Neural cell (in vitro differentiated cells): ENCODE data around the gene EPC1. TPM values are rescaled to one million over a fixed set of nuclear protein-coding genes. Genes with fewer than 3 reads are reported as not detected.

Experiments
- H2AFZ ChIP-seq: fragments of 200-600, 300-800 bp; sonication (generic), shearing (Covaris generic); 2 replicates; pipeline ENCODE4 v1.6.0; 2014; ENCODE audit warnings: low read depth, mild to moderate bottlenecking, antibody characterized with exemption, low read length, moderate library complexity
- H3F3A ChIP-seq: fragments of 200-600 bp; shearing (Covaris generic); 2 replicates; pipeline ENCODE4 v1.6.1; 2016; ENCODE audit warnings: mild to moderate bottlenecking, moderate library complexity, mixed read lengths, antibody characterized with exemption, low read length; ENCODE audit not compliant: insufficient read depth, poor library complexity, severe bottlenecking
- H3K27ac ChIP-seq: fragments of 200-600, 300-800 bp; sonication (generic), shearing (Covaris generic); 2 replicates; pipeline ENCODE4 v1.5.1; 2014; ENCODE audit warnings: mild to moderate bottlenecking, low read length, moderate library complexity
- H3K27me3 ChIP-seq: fragments of 300-800, 200-600 bp; sonication (generic), shearing (Covaris generic); 2 replicates; pipeline ENCODE4 v1.6.0; 2014; ENCODE audit warnings: mild to moderate bottlenecking, low read depth, low read length, moderate library complexity; ENCODE audit not compliant: insufficient read depth
- H3K36me3 ChIP-seq: fragments of 300-800, 200-600 bp; sonication (generic), shearing (Covaris generic); 2 replicates; pipeline ENCODE4 v1.5.1; 2014; ENCODE audit warnings: mild to moderate bottlenecking, antibody characterized with exemption, low read length, moderate library complexity; ENCODE audit not compliant: insufficient read depth
- H3K4me2 ChIP-seq: fragments of 300-800, 200-600 bp; sonication (generic), shearing (Covaris generic); 2 replicates; pipeline ENCODE4 v1.6.0; 2014; ENCODE audit warnings: mild to moderate bottlenecking, low read length
- H3K4me3 ChIP-seq: fragments of 300-800, 200-600 bp; sonication (generic), shearing (Covaris generic); 2 replicates; pipeline ENCODE4 v1.5.1; 2014; ENCODE audit warnings: mild to moderate bottlenecking, low read length, moderate library complexity
- H3K79me2 ChIP-seq: fragments of 200-600 bp; shearing (Covaris generic); replicated peaks from 2 replicates; pipeline ENCODE4 v1.6.0; 2014; ENCODE audit warnings: mild to moderate bottlenecking, low read length, moderate library complexity; ENCODE audit not compliant: insufficient read depth
- H3K9ac ChIP-seq: fragments of 300-800, 200-600 bp; sonication (generic), shearing (Covaris generic); 2 replicates; pipeline ENCODE4 v1.6.1; 2016; ENCODE audit warnings: mild to moderate bottlenecking, low read length, mixed read lengths
- H3K9me2 ChIP-seq: fragments of 200-600 bp; shearing (Covaris generic); 2 replicates; pipeline ENCODE4 v1.6.1; 2016; ENCODE audit warnings: mild to moderate bottlenecking, low read length, mixed read lengths; ENCODE audit not compliant: insufficient read depth
- H3K9me3 ChIP-seq: fragments of 200-600, 300-800 bp; sonication (generic), shearing (Covaris generic); 2 replicates; pipeline ENCODE4 v1.6.1; 2016; ENCODE audit warnings: mild to moderate bottlenecking, mixed run types, low read length, moderate library complexity, mixed read lengths
- H4K20me1 ChIP-seq: fragments of 200-600 bp; shearing (Covaris generic); 2 replicates; pipeline ENCODE4 v1.6.1; 2016; ENCODE audit warnings: mild to moderate bottlenecking, mixed run types; ENCODE audit not compliant: insufficient read depth
- CTCF ChIP-seq: fragments of 450-650 bp; IDR thresholded peaks from 2 replicates; pipeline ENCODE4 v1.5.1; 2014; ENCODE audit warnings: antibody characterized with exemption, mild to moderate bottlenecking, moderate library complexity; ENCODE audit not compliant: poor library complexity, severe bottlenecking
- EP300 ChIP-seq: fragments of 450-650 bp; conservative IDR thresholded peaks from 2 replicates; pipeline ENCODE4 v1.6.1; 2014; ENCODE audit warnings: antibody characterized with exemption, mild to moderate bottlenecking, moderate library complexity; ENCODE audit not compliant: poor library complexity, severe bottlenecking
- EZH2 ChIP-seq: fragments of 200-600, 300-800 bp; shearing (Covaris generic), sonication (generic); IDR thresholded peaks from 2 replicates; pipeline ENCODE4 v1.6.1; 2014; ENCODE audit warnings: antibody characterized with exemption, low read length, borderline replicate concordance, mild to moderate bottlenecking; ENCODE audit not compliant: insufficient read depth, poor library complexity, severe bottlenecking
- MXI1 ChIP-seq: fragments of 450-650 bp; conservative IDR thresholded peaks from 2 replicates; pipeline ENCODE4 v1.6.1; 2014; ENCODE audit warnings: antibody characterized with exemption, mild to moderate bottlenecking; ENCODE audit not compliant: poor library complexity, severe bottlenecking
- POLR2AphosphoS5 ChIP-seq: IDR thresholded peaks from 2 replicates; pipeline ENCODE4 v1.6.1; 2012
- RAD21 ChIP-seq: fragments of 450-650 bp; conservative IDR thresholded peaks from 2 replicates; pipeline ENCODE4 v1.6.1; 2014; ENCODE audit warnings: antibody characterized with exemption, mild to moderate bottlenecking, moderate library complexity
- REST ChIP-seq: IDR thresholded peaks from 2 replicates; pipeline ENCODE4 v1.6.1; 2012; ENCODE audit warnings: borderline replicate concordance
- SMC3 ChIP-seq: fragments of 450-650 bp; conservative IDR thresholded peaks from 2 replicates; pipeline ENCODE4 v1.6.1; 2014; ENCODE audit warnings: antibody characterized with exemption, mild to moderate bottlenecking, moderate library complexity; ENCODE audit not compliant: poor library complexity
- TAF1 ChIP-seq: IDR thresholded peaks from 2 replicates; pipeline ENCODE4 v1.6.1; 2012; ENCODE audit warnings: low read depth
- polyA plus RNA-seq: library from polyadenylated mRNA; depleted of rRNA; stranded (reverse); fragments of >200 nt; gene quantifications from 2 replicates; pipeline ENCODE4 v1.2.3, GENCODE V29; 2014

EPC1 gene
- polyA plus RNA-seq, 1 donor from 2014 or later = 137 TPM

- Histone ChIP-seq H3K4me3 (no peak overlapping the region), H3K27me3 (no peaks in the 10 kb centered on the region), H3K36me3 (no peaks in the 10 kb centered on the region), H3K9me2 (no peaks in the 10 kb centered on the region), H4K20me1 (no peaks in the 10 kb centered on the region), H3K27ac (no peak overlapping the region), H3F3A (no peaks in the 10 kb centered on the region), H3K9ac (no peak overlapping the region), H3K9me3 (no peaks in the 10 kb centered on the region), H3K79me2 (no peaks in the 10 kb centered on the region), H2AFZ (no peak overlapping the region), H3K4me2 (no peak overlapping the region)
- TF ChIP-seq MXI1 (no peak), EP300 (no peak), REST (no peak), RAD21 (no peak), SMC3 (no peak), POLR2AphosphoS5 (no peak), TAF1 (no peak), EZH2 (no peak), CTCF (no peak)
These were observed 39.8 kb upstream of the EPC1 start for GRCh38 chr10:32386623-32387260.

- no peak overlapping the region for H3K4me3 ChIP-seq
- H3K9ac ChIP-seq = no peak overlapping the region
- no peak overlapping the region for H3K4me2 ChIP-seq
- H3K9me3 ChIP-seq = no peaks in the 10 kb centered on the region
- H3K36me3 ChIP-seq = no peaks in the 10 kb centered on the region
- TF ChIP-seq SMC3 (no peak), CTCF (no peak), EP300 (no peak), MXI1 (no peak), RAD21 (no peak), EZH2 (no peak), REST (no peak), POLR2AphosphoS5 (no peak), TAF1 (no peak)
- no peaks in the 10 kb centered on the region for H3K27me3 ChIP-seq
- no peak overlapping the region for H3K27ac ChIP-seq
- no peaks in the 10 kb centered on the region for H3K9me2 ChIP-seq
- H3F3A ChIP-seq = peaks cover 5% of the 10 kb centered on the region
- no peak overlapping the region for H2AFZ ChIP-seq
- H3K79me2 ChIP-seq = no peaks in the 10 kb centered on the region
- no peaks in the 10 kb centered on the region for H4K20me1 ChIP-seq
These were observed 37.2 kb upstream of the EPC1 start for GRCh38 chr10:32384171-32384570.
